Adrenal gland (tissue), 12 donors: ENCODE measurements around the gene ROR1. TPM values are rescaled to one million over a fixed set of nuclear protein-coding genes. Genes with fewer than 3 reads are reported as not detected.

ENCODE experiments used
- DNase-seq, 7 donors: peaks; one replicate each; pipeline ENCODE4 v3.0.0-alpha.2; 2019 to 2020
- H3K27ac ChIP-seq, 5 donors: fragments of 200-600 bp; sonication (generic) in 4 of 5; 1 replicate in 3 of 5; 2 replicates in 2 of 5; pipeline versions ENCODE4 v1.5.1 to v1.8.0; 2016 to 2020; ENCODE audit warnings: mild to moderate bottlenecking in 1 of 5
- H3K27me3 ChIP-seq: fragments of 200-600 bp; 2 replicates; pipeline ENCODE4 v1.8.0; 2021
- H3K36me3 ChIP-seq, 2 donors: fragments of 200-600 bp; replicated peaks in 1 of 2; 1 replicate in 1 of 2; 2 replicates in 1 of 2; pipeline versions ENCODE4 v1.5.1 to v1.8.0; 2018 to 2022
- H3K4me1 ChIP-seq, 2 donors: fragments of 200-600 bp; replicated peaks in 1 of 2; 1 replicate in 1 of 2; 2 replicates in 1 of 2; pipeline versions ENCODE4 v1.5.1 to v1.8.0; 2018 to 2021
- H3K4me3 ChIP-seq, 4 donors: fragments of 200-600 bp; sonication (generic) in 3 of 4; one replicate each; pipeline ENCODE4 v1.5.1; 2016 to 2018
- H3K9me3 ChIP-seq, 3 donors: fragments of 200-600 bp; sonication (generic) in 1 of 3; replicated peaks in 1 of 3; 1 replicate in 2 of 3; 2 replicates in 1 of 3; pipeline versions ENCODE4 v1.5.1 to v1.8.0; 2016 to 2021
- POLR2A ChIP-seq, 2 donors: fragments of 450-650 bp; IDR thresholded peaks; one replicate each; pipeline ENCODE4 v1.6.1; 2017; ENCODE audit warnings: antibody characterized with exemption in 2 of 2, mild to moderate bottlenecking in 2 of 2, moderate library complexity in 1 of 2
- WGBS, 4 donors: extraction: QIAGEN DNeasy Blood & Tissue Kit in 2 of 4; methylation state at CpG; one replicate each; pipeline versions ENCODE4 v1.1.5 to v1.1.7; 2013 to 2017; 5-methylcytosine and 5-hydroxymethylcytosine counted together
- intact Hi-C, 2 donors: fragments of 100-400 bp; cut with DNase I; formaldehyde crosslinking; loops; one replicate each; pipeline versions ENCODE4 v1.14.1 to v1.15.0; 2022 to 2023
- polyA plus RNA-seq, 3 donors: library from polyadenylated mRNA; stranded (reverse); fragments of 200-250 nt in 2 of 3; fragments of 350-450 nt in 1 of 3; fragmentation: Illumina TruSeq in 1 of 3; extraction: RNeasy Lipid Tissue Mini Kit (QIAGEN cat#74804) in 1 of 3; gene quantifications; one replicate each; pipeline ENCODE4 v1.2.3, GENCODE V29; 2013 to 2014
- total RNA-seq, 9 donors: library from RNA; depleted of rRNA in 4 of 9; stranded (reverse); fragments of >200 nt in 4 of 9; fragments of 120-200 nt in 1 of 9; fragmentation: NEBNext Ultra II Directional in 1 of 9; extraction: Animal tissue kit (Norgen Biotek cat#: 25700) in 1 of 9; gene quantifications; one replicate each; pipeline versions ENCODE4 v1.1.0 to v1.2.4, GENCODE V29; 2013 to 2023
- TF ChIP-seq, protein P1 (sequence below), 6 experiments: fragments of 450-650 bp in 4 of 6; fragments of 200-600 bp in 2 of 6; sonication (generic) in 1 of 6; IDR thresholded peaks; 1 replicate in 5 of 6; 2 replicates in 1 of 6; pipeline versions ENCODE4 v1.5.1 to v1.8.0; 2016 to 2021; ENCODE audit warnings: antibody characterized with exemption in 6 of 6, mild to moderate bottlenecking in 2 of 6, moderate library complexity in 1 of 6
- donor health status: healthy with polysubstance abuse.
- donor health status: Bipolar disorder and iron deficiency.
- donor health status: DM: yes; HTN: yes; CAD: no.
- donor health status: DM: no; HTN: no; CAD: no.
- donor health status: DM: no; HTN: no; CAD: no.
- donor health status: DM: yes; HTN: yes; CAD: no.

ROR1 gene
- total and polyA plus RNA-seq, 12 donors = 0.54 to 4.6 (median 2.6) TPM

DNA sequence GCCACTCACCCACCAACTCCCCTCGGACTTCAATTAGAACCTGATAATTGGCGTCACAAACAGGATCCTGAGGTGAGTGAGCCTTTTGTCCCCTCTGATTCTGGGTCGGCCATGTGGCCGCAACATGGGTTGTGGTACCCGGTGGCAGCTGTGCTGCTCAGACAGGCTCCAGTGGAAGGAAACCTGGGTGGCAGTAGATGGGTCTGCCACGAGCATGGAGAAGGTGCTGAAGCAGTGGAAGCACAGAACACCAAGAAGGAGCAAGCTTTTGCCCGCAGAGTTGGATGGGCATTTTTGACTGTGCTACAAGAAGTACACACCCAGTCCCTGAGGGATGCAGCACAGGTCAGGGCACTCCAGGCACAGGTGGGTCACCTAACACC lies 413.1 kb downstream of the ROR1 start:
- H3K27me3 ChIP-seq = no peaks in the 10 kb centered on the region
- H3K9me3 ChIP-seq = no peaks in the 10 kb centered on the region
- no peak overlapping the region for H3K4me3 ChIP-seq
- peaks cover 0 to 2% of the 10 kb centered on the region in 2 donors for H3K4me1 ChIP-seq
- no peaks in the 10 kb centered on the region for H3K36me3 ChIP-seq
- intact Hi-C loops = no loop called here
- no peak overlapping the region for H3K27ac ChIP-seq
- DNase-seq = no peak
- 82 to 87% (median 85%) methylated on average over 6 to 7 of the region's 7 CpGs for WGBS, 4 donors
- TF ChIP-seq, protein P1, sequence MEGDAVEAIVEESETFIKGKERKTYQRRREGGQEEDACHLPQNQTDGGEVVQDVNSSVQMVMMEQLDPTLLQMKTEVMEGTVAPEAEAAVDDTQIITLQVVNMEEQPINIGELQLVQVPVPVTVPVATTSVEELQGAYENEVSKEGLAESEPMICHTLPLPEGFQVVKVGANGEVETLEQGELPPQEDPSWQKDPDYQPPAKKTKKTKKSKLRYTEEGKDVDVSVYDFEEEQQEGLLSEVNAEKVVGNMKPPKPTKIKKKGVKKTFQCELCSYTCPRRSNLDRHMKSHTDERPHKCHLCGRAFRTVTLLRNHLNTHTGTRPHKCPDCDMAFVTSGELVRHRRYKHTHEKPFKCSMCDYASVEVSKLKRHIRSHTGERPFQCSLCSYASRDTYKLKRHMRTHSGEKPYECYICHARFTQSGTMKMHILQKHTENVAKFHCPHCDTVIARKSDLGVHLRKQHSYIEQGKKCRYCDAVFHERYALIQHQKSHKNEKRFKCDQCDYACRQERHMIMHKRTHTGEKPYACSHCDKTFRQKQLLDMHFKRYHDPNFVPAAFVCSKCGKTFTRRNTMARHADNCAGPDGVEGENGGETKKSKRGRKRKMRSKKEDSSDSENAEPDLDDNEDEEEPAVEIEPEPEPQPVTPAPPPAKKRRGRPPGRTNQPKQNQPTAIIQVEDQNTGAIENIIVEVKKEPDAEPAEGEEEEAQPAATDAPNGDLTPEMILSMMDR (IDR thresholded peaks at IDR 0.05) = no peak
- TF ChIP-seq POLR2A (IDR thresholded peaks at IDR 0.05) = no peak

DNA sequence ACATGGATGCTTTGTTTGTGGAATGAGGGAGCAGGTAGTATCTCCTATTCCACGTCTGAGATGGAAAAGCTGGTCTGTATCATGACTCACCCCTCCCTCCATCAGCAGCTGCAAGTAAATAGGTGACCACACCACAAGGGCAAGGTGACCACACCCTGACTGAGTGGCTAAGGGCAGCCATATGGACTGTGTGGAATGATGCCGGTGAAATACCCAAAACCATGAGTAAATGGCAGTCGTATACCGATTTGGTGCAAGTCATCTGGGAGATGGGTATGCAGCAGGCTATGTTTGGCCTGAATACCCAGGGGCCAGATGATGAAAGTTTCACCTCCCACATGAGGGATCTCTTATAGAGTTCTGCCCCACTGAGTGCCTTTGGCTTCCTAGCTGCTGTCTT lies 413.8 kb downstream of the ROR1 start:
- intact Hi-C loops = no loop called here
- H3K4me3 ChIP-seq = no peak overlapping the region
- no peak for DNase-seq
- H3K27ac ChIP-seq = no peak overlapping the region
- no peaks in the 10 kb centered on the region for H3K27me3 ChIP-seq
- peaks cover 0 to 2% of the 10 kb centered on the region in 2 donors for H3K4me1 ChIP-seq
- no peaks in the 10 kb centered on the region for H3K9me3 ChIP-seq
- WGBS, 4 donors = 80 to 97% (median 93%) methylated on average over 4 of the region's 4 CpGs
- H3K36me3 ChIP-seq = no peaks in the 10 kb centered on the region
- TF ChIP-seq, protein P1 (IDR thresholded peaks at IDR 0.05) = no peak
- TF ChIP-seq POLR2A (IDR thresholded peaks at IDR 0.05) = no peak

DNA sequence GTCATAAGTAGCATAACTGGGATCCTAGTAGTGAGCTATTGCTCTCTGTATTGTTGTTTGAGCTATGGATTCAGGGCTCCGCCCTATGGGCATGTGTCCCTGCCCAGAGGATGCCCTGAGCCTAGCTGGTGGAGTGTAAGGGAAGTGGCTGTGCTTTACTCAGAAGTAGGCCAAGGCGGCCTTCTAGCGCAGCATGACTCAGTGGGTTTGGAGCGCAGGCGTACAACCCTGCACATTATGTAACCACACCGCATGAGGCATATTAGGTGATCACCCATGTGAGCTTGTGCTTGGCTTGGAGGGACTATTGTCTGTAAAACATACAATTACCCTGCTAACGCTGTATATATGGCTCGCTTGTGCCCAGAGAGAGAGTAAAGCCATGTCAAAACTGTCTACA lies 418.5 kb downstream of the ROR1 start:
- no peak overlapping the region for H3K27ac ChIP-seq
- H3K4me3 ChIP-seq = no peak overlapping the region
- no peaks in the 10 kb centered on the region for H3K9me3 ChIP-seq
- intact Hi-C loops = no loop called here
- no peaks in the 10 kb centered on the region for H3K4me1 ChIP-seq
- peak in 5 of 7 donors; percentile 42 to 51 (median 49) for DNase-seq
- no peaks in the 10 kb centered on the region for H3K27me3 ChIP-seq
- 89 to 98% (median 95%) methylated on average over 6 to 8 of the region's 8 CpGs for WGBS, 4 donors
- TF ChIP-seq, protein P1 (IDR thresholded peaks at IDR 0.05) = no peak
- TF ChIP-seq POLR2A (IDR thresholded peaks at IDR 0.05) = no peak
- no peaks in the 10 kb centered on the region for H3K36me3 ChIP-seq

DNA sequence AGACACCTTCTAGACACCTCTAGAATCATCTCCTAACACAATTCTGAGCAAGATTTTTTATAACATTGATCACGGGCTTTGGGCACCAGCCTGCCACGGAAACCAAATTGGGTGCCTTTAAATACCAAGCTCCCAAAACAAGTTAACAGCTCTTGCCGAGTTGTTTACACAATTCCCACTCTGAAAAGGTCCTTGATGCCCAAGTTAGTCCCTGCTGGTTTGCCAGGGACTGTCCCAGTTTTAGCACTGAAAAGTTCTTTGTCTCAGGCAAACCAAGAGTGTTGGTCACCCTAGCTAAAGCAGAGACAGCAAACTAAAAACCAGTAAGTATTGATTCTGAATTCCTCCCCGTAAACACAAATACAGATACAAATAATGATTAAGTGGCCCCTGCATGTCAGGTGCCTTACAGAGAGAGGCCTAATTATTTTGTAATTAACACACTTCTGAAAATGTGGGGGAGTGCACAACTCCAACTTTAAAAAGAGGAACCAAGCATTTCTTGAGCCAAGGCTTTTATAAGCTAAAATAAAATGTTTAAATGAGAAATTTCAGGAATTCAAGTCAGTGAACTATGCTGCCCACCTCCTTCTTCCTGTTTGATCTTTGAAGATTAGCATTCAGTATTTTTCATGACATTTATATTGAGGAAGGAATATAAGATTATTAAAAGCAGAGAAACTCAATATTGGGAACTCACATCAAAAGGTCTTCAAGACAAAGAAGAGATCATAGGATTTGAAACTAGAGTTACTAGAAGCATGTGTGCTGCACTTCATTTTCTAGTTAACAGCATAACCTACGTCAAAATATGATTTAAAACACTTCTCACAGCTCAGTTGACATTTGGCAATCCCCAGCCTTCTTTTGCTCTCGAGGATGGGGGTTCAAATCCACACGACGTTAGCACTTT lies 420.6 kb downstream of the ROR1 start:
- Histone ChIP-seq H3K4me1 (no peaks in the 10 kb centered on the region), H3K27ac (no peak overlapping the region), H3K4me3 (no peak overlapping the region), H3K27me3 (no peaks in the 10 kb centered on the region), H3K36me3 (no peaks in the 10 kb centered on the region), H3K9me3 (no peaks in the 10 kb centered on the region)
- intact Hi-C loops = no loop called here
- no peak for TF ChIP-seq POLR2A (IDR thresholded peaks at IDR 0.05)
- WGBS, 4 donors = 66 to 75% (median 69%) methylated on average over 8 of the region's 8 CpGs
- no peak for DNase-seq

DNA sequence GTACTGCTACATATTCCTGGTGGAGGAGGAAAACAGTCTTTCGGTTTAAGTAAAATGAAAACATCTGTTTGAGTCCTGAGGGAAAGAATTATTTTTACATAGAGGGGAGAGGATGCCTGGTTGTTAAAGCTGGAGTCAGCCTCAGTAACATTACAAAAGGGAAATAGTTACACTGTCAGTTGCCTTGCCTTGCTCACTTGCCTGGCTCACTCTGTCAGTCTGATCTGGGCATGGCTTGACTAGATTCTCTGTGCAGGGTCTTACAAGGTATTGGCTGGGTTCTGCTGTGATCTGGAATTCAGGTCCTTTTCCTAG lies 421.2 kb downstream of the ROR1 start:
- no peak overlapping the region for H3K4me3 ChIP-seq
- no peak for DNase-seq
- intact Hi-C loops = no loop called here
- no peaks in the 10 kb centered on the region for H3K9me3 ChIP-seq
- no peaks in the 10 kb centered on the region for H3K27me3 ChIP-seq
- 77 to 94% (median 81%) methylated on average over 1 of the region's 1 CpG for WGBS, 4 donors
- no peaks in the 10 kb centered on the region for H3K36me3 ChIP-seq
- TF ChIP-seq, protein P1 (IDR thresholded peaks at IDR 0.05) = no peak
- TF ChIP-seq POLR2A (IDR thresholded peaks at IDR 0.05) = no peak
- H3K4me1 ChIP-seq = no peaks in the 10 kb centered on the region
- no peak overlapping the region for H3K27ac ChIP-seq
